HFF-Myc (cell line): Measurements from ENCODE around the gene NKD1.
A peak's percentile ranks its signal among the peaks of the same experiment; 100 is the strongest.

Experiments used
- DNase-seq: peaks from one replicate; pipeline ENCODE4 v3.0.0-alpha.2; 2011; ENCODE audit warnings: low read depth; ENCODE audit errors: extremely low read depth
- H3K4me3 ChIP-seq: replicated peaks from 2 replicates; pipeline ENCODE4 v1.5.1; 2011; ENCODE audit warnings: low read depth, mild to moderate bottlenecking, control low read depth, low read length
- CTCF ChIP-seq: IDR thresholded peaks from 2 replicates; pipeline ENCODE4 v1.5.1; 2012; ENCODE audit warnings: mild to moderate bottlenecking, low read depth, low read length, control low read depth; ENCODE audit errors: missing control alignments

Gene NKD1

DNA sequence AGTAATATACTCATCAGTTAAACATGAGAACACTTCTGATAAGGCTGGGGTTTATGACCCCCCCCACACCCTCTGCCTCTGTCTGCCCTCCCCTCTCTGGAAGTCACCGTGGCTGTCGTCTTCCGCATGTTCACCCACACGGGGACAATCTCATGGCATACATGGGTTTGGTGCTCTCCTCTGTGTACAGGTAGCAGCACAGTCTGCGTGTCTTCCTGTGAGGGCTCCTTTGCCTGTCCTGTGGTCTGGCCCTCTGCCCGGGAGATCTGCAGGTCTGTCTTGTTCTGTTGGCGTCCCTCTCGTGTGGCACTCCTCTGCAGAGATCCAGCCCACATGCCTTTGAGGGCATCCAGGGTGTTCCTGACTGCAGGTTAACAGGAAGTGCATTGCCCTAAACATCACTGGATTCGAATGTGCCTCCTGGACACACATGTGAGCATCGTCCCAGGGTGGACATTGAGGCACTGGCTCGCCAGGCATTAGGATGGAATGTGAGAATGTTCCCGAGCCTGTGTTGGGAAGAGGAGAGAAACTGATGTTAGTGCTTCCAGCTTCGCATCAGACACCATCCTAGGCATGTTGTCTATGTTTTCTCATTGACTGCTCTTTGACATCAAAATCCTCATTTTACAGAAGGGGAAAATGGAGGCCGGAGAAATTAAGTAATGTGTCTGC is 54.5 kb downstream of the NKD1 start:
- no peak for DNase-seq
- TF ChIP-seq CTCF = no peak
- no peak overlapping the region for H3K4me3 ChIP-seq

DNA sequence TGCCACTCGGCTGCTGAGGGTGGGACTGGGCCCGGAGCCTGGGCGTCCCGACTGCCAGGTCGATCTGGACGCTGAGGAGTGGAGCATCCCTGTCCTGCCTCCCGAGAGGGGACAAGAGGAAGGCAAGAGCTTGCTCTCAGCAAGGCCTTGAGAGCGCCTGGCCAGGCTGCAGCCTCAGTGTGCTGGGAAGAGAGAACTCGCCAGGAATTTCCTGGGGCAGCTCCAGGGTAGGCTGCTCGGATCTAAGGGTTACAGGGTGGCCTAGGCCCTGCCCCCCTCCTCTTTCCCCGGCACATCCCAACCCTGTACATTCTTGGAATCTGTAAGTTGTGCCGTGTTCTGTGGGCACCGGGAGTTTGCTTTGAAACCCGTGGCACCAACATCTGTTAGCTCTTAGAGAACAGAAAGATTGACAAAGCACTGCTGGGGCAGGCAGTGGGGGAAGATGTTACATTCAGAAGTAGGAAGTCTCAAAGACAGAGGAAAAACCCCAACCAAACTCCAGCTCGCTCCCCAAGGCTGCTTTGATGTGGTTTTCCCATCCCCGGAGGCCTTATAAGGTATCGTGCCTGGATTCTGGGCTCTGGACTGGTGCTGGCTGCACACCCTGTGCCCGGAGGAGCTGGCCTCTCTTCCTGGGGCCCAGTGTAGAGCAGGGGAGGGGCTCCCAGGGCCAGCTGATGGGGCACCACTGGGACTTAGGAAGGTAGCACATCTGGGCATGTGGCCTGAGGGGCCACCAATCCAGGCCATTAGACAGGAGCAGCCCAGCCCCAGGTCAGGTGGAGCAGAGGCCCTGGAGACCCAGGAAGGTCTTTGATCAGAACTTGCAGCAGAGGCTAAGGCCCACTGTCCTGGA is 55.2 kb downstream of the NKD1 start:
- DNase-seq = peak; percentile 24
- H3K4me3 ChIP-seq = no peak overlapping the region
- TF ChIP-seq CTCF = no peak

DNA sequence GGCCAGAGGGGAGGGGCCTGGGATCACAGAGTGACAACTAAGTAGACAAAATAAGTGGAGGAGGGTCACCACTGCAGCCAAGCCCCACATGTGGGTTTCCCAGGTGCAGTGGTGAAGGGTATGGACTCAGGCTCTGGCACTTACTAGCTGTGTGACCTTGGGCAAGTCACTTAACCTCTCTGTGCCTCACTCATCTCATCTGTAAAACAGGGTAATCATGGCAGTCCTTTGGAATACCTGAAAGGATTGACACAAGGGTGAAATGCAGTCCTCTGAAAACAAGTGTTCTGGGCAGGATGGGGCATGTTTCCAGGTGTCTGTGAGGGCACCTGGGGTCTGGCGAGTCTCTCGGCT is 55.8 kb downstream of the NKD1 start:
- TF ChIP-seq CTCF = no peak
- H3K4me3 ChIP-seq = no peak overlapping the region
- DNase-seq = no peak

DNA sequence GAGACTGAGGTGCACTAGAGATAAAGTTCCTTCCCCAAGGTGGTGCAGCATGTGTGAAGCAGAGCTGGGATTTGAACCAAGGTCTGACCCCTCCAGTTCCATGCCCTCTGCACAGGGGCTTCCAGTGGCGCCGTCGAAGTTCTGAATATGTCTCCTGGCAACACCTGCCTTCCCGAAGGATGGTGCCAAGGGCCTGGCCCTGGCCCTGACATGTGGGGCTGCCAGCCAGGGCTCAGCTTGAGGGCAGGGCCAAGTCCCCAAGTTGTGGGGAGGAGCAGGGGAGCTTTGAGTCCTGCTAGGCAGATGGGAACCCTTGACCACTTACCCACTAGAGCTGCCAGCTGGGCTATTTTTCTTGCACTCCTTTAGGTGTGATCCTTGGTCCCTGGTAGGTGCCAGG is 56.4 kb downstream of the NKD1 start:
- no peak for TF ChIP-seq CTCF
- H3K4me3 ChIP-seq = no peak overlapping the region
- no peak for DNase-seq

DNA sequence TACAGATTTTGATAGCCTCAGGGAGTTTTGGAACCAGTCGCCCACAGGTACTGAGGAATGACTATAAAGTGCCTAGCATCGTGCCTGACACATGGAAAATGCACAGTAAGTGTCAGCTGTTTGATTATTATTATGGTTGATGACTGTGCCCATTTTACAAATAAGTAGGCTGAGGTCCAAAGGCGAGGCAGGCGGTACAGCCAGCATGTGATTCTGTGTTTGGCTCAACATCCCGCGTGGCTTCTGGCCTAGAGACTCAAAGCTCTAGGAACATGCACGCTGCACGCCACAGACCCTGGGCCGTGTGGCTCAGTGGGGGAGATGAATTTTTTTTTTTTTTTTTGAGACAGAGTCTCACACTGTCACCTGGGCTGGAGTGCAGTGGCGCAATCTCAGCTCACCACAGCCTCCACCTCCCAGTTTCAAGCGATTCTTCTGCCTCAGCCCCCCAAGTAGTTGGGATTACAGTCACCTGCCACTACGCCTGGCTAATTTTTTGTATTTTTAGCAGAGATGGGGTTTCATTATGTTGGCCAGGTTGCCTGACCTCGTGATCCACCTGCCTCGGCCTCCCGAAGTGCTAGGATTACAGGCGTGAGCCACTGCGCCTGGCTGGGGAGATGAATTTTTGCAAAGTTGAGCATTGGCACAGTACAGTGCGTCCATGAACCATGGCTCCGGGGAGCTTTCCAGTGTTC is 57.7 kb downstream of the NKD1 start:
- no peak for TF ChIP-seq CTCF
- no peak for DNase-seq
- H3K4me3 ChIP-seq = no peak overlapping the region

DNA sequence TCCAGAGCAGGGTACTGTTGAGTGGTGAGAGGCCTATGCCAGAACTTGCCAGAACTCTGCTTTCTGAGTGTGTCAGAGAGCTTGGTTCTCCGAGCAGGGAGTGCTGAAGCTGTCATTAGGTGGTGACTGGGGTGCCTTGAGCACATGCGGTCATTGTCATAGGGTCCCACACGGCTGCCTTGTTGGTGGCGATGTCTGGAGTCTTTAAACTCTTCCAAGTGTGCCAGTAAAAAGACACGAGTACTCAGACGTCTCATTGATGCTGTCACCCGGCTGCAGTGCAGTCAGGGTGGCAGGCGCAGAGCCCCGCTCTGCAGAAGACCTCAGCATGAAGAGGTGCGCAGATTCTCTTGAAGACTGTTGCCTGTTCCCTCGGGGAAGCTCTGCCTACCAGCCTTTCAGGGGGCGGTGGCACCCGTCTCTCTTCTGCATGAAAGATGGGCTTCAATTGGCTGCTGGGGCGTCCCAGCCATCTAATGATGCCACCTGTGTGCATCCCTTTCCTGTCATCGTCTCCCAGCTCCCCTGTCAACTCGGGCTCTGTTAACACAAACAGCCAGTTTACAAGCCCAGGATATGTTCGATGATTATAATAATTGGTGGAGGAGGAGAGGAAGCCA is 58.3 kb downstream of the NKD1 start:
- H3K4me3 ChIP-seq = no peak overlapping the region
- no peak for TF ChIP-seq CTCF
- no peak for DNase-seq
